Measurements from ENCODE around the gene GP5.

The GP5 gene, protein sequence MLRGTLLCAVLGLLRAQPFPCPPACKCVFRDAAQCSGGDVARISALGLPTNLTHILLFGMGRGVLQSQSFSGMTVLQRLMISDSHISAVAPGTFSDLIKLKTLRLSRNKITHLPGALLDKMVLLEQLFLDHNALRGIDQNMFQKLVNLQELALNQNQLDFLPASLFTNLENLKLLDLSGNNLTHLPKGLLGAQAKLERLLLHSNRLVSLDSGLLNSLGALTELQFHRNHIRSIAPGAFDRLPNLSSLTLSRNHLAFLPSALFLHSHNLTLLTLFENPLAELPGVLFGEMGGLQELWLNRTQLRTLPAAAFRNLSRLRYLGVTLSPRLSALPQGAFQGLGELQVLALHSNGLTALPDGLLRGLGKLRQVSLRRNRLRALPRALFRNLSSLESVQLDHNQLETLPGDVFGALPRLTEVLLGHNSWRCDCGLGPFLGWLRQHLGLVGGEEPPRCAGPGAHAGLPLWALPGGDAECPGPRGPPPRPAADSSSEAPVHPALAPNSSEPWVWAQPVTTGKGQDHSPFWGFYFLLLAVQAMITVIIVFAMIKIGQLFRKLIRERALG

DNA sequence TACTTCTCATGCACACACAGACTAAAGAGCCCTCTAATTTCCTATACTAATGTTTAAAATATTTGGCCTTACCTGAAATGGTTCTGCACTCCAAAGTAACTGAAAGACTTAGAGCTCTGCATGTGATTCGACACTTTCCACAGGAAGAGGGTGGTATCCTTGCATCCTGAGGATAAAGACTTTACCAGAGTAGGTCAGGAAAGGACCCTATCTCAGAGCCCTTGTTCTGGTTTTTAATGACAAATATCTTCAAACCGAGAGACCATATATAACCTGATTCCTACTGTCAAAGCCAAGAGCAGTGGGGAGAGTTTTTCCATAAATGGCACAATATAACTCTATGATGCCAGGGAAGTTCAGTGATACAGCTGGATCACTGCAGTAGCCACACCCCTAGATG lies at the start of gene GP5:
Gene GP5, minus strand, starts transcription at position 101 of the 400 bp plus-strand sequence. CDS start 984 bp downstream, outside the sequence.
- TF ChIP-seq, protein P1, sequence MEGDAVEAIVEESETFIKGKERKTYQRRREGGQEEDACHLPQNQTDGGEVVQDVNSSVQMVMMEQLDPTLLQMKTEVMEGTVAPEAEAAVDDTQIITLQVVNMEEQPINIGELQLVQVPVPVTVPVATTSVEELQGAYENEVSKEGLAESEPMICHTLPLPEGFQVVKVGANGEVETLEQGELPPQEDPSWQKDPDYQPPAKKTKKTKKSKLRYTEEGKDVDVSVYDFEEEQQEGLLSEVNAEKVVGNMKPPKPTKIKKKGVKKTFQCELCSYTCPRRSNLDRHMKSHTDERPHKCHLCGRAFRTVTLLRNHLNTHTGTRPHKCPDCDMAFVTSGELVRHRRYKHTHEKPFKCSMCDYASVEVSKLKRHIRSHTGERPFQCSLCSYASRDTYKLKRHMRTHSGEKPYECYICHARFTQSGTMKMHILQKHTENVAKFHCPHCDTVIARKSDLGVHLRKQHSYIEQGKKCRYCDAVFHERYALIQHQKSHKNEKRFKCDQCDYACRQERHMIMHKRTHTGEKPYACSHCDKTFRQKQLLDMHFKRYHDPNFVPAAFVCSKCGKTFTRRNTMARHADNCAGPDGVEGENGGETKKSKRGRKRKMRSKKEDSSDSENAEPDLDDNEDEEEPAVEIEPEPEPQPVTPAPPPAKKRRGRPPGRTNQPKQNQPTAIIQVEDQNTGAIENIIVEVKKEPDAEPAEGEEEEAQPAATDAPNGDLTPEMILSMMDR (IDR thresholded peaks at IDR 0.05), result no peak
- Histone ChIP-seq H3K27ac (no peak within 1 kb of the TSS), H3K4me3 (peak within 1 kb of the TSS; percentile 59)
- DNase-seq (ENCODE audit: low spot score), result no peak

DNA sequence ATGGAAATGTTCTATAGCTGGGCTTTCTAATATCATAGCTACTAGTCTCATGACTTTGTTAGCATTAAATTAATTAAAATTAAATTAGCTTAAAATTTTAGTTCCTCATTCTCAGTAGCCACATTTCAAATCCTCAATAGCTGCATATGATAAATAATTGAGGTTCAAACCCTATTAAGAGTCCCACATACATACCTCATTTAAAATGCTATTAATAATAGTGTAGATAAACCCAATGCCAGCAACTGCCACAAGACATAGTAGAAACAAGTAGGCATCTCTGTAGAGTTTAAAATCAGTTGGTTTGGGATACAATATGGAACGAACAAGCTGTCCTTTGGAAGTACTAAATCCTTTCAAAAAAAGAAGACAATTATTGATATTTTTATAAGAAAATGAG lies 48.6 kb upstream of the GP5 start:
- TF ChIP-seq, protein P1 (IDR thresholded peaks at IDR 0.05), result no peak
- no peak for DNase-seq (ENCODE audit: low spot score)
- Histone ChIP-seq H3K27ac (no peak overlapping the region), H3K4me3 (no peak overlapping the region)

DNA sequence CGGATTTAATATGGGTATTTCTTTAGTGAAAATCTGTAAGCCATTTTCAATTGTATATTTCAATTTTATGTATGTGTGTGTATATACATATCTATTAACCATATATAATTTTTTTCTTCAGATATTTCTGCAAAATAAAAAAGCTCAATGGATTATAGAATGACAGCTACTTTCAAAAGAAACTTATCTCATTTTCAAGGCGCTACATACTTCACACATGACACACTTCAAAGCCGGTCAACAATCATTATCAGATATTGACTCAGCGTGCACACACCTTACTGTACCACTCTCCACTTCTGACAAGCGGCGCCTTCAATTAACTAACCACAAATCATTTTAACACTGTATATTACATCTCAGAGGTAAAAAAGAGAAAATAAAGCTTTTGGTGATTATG lies 48.1 kb upstream of the GP5 start:
- TF ChIP-seq, protein P1 (IDR thresholded peaks at IDR 0.05), result no peak
- Histone ChIP-seq H3K4me3 (no peak overlapping the region), H3K27ac (no peak overlapping the region)
- DNase-seq (ENCODE audit: low spot score), result no peak

DNA sequence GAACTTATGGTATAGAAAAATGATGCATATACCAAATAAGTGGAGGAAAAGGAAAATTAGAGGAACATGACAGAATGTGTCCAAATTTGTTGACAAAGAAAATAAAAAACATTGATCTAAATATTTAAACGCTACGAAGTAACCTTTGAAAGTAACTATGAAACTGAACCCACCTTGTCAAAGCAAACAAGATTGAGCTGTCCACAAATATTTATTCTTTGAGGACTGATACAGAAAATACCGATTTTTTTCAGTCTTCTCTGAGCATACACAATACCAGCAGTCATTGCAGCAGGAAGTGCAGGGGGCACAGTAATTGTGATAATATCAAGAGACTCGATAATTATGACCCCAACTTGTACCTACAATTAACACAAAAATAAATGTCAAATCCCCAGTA lies 47.7 kb upstream of the GP5 start:
- no peak overlapping the region for H3K4me3 ChIP-seq
- TF ChIP-seq, protein P1 (IDR thresholded peaks at IDR 0.05), result no peak
- no peak for DNase-seq (ENCODE audit: low spot score)
- H3K27ac ChIP-seq, result no peak overlapping the region

DNA sequence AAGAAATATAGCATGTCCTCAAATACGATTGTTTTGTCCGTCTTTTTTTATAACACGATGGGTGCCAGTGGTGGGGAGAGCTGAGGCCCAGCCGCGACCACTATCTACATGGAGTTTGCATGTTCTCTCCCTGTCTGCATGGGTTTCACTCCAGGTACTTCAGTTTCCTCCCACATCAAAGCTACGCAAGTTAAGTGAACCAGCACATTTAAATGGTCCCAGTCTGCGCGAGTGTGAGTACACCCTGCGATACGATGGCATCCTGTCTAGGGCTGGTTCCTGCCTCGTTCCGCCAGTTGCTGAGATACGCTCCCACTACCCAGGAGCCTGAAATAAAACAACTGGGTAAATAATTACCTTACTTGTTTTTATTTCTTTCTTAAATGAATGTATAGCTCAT lies 47.1 kb upstream of the GP5 start:
- Histone ChIP-seq H3K4me3 (no peak overlapping the region), H3K27ac (no peak overlapping the region)
- DNase-seq (ENCODE audit: low spot score), result no peak
- TF ChIP-seq, protein P1 (IDR thresholded peaks at IDR 0.05), result no peak

DNA sequence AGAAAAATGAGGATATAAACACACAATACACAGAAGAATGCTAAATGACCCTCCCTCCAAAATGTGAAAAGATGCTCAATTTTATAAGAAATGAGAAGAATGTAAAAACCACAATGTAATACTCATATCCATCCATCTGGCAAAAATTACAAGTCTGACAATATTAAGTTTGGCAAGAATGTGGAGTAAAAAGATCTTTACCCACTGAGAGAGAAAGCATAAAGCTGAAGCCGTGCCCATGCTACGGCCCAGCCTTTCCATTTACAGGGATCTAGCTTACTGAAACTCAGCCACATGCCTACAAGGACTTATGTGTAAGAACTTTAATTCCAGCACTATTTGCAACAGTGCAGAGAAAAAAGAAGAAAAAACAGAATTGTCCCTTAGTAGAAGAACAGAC lies 44.8 kb upstream of the GP5 start:
- no peak for DNase-seq (ENCODE audit: low spot score)
- Histone ChIP-seq H3K4me3 (no peak overlapping the region), H3K27ac (no peak overlapping the region)
- TF ChIP-seq, protein P1 (IDR thresholded peaks at IDR 0.05), result no peak

DNA sequence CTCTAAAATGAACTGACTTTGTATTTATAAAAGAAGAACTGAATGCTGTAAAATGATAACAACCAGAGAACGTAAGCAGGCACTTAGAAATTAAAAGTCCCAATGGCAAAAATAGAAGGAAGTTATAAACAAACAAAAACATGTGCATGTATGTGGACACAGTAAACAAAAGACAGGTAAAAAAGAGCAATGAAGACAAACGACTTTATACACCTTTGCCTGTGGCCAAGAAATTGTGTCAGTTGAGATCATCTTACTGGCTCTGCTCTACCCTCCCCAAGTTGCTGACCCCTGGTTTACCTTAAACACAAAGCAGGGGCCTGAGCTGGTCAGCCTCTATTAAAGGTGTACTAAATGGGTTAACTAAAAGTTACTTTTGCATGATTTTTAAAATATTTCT lies 41.7 kb upstream of the GP5 start:
- no peak overlapping the region for H3K4me3 ChIP-seq
- DNase-seq (ENCODE audit: low spot score), result no peak
- no peak overlapping the region for H3K27ac ChIP-seq
- TF ChIP-seq, protein P1 (IDR thresholded peaks at IDR 0.05), result no peak
